ENCODE measurements around the gene PRR33. TPM values are rescaled to one million over a fixed set of nuclear protein-coding genes. Genes with fewer than 3 reads are reported as not detected.

Gene PRR33
- total and polyA plus RNA-seq, 9 of the 15 experiments (the other 6 are each of a cell fraction or from before 2014, with no cell fraction given), result not detected

- no peak for TF ChIP-seq E2F5 (CRISPR knock-in tag; IDR thresholded peaks at IDR 0.05)
- TF ChIP-seq ZNF717 (CRISPR knock-in tag; IDR thresholded peaks at IDR 0.05), result no peak
- TF ChIP-seq LARP7 (IDR thresholded peaks at IDR 0.05), result peak; percentile 90
- peak in 1 of 2 experiments; percentile 81; a peak in 2 of 4 replicates for TF ChIP-seq TEAD1 (CRISPR knock-in tag; IDR thresholded peaks at IDR 0.05)
- TF ChIP-seq CHCHD3 (CRISPR knock-in tag; IDR thresholded peaks at IDR 0.05), result no peak
- no peak for TF ChIP-seq SETDB1 (IDR thresholded peaks at IDR 0.05; ENCODE audit: low read length)
- TF ChIP-seq TBP (optimal IDR thresholded peaks at IDR 0.05; ENCODE audit: low read depth, low read length), result peak; percentile 19
- peak; percentile 90 for TF ChIP-seq ELF4 (CRISPR knock-in tag; IDR thresholded peaks at IDR 0.05)
- TF ChIP-seq CREB5 (CRISPR knock-in tag; IDR thresholded peaks at IDR 0.05), result no peak
- no peak for TF ChIP-seq MCM2 (IDR thresholded peaks at IDR 0.05; ENCODE audit: low read depth)
- no peak for TF ChIP-seq ZNF57 (CRISPR knock-in tag; IDR thresholded peaks at IDR 0.05)
- peak; percentile 91 for TF ChIP-seq DPF2 (IDR thresholded peaks at IDR 0.05)
- TF ChIP-seq ZNF143 (CRISPR knock-in tag; IDR thresholded peaks at IDR 0.05), result no peak
- no peak for TF ChIP-seq ETS1 (conservative IDR thresholded peaks at IDR 0.05; ENCODE audit: control insufficient read depth, low read depth, low read length)
- TF ChIP-seq KDM1A (IDR thresholded peaks at IDR 0.05), result peak; percentile 55 to 83
- peak; percentile 44; the same call in 1 of the 2 replicates for TF ChIP-seq SUPT5H (IDR thresholded peaks at IDR 0.05)
- TF ChIP-seq ZSCAN32 (CRISPR knock-in tag; IDR thresholded peaks at IDR 0.05), result no peak
- TF ChIP-seq SAP30 (IDR thresholded peaks at IDR 0.05; ENCODE audit: borderline replicate concordance, insufficient read depth, low read depth, low read length, poor library complexity, severe bottlenecking), result no peak
- TF ChIP-seq NR2C1 (IDR thresholded peaks at IDR 0.05), result no peak
- TF ChIP-seq NR2C1 (tag; IDR thresholded peaks at IDR 0.05), result peak; percentile 58
- no peak for TF ChIP-seq PML (IDR thresholded peaks at IDR 0.05; ENCODE audit: low read length)
- TF ChIP-seq SOX6 (IDR thresholded peaks at IDR 0.05), result peak; percentile 69; the same call in 1 of the 2 replicates
- TF ChIP-seq ZBTB7A (IDR thresholded peaks at IDR 0.05; ENCODE audit: borderline replicate concordance, control insufficient read depth, low read depth, low read length), result no peak
- TF ChIP-seq HNRNPLL (IDR thresholded peaks at IDR 0.05; ENCODE audit: low read depth, low read length, poor library complexity, severe bottlenecking), result no peak
- no peak for TF ChIP-seq RBM25 (IDR thresholded peaks at IDR 0.05; ENCODE audit: low read depth, low read length, severe bottlenecking)
- TF ChIP-seq ZBTB43 (CRISPR knock-in tag; IDR thresholded peaks at IDR 0.05), result no peak
Observed at GRCh38 chr11:1844221-1845094, 47.2 kb downstream of the PRR33 start (continued).

Measured in K562 (cell line).